PC-3 (cell line): ENCODE data around the gene KCP.

Experiments used
- EZH2 ChIP-seq: fragments of 300-600 bp; sonication (generic); IDR thresholded peaks from one replicate; pipeline ENCODE4 v1.6.1; 2017; ENCODE audit warnings: antibody characterized with exemption, mild to moderate bottlenecking, low read length; ENCODE audit not compliant: unreplicated experiment
- TF ChIP-seq, protein P1 (sequence below): fragments of 300-600 bp; sonication (generic); conservative IDR thresholded peaks from 2 replicates; pipeline ENCODE4 v1.5.1; 2017; ENCODE audit warnings: antibody characterized with exemption, low read depth, mild to moderate bottlenecking, low read length

DNA sequence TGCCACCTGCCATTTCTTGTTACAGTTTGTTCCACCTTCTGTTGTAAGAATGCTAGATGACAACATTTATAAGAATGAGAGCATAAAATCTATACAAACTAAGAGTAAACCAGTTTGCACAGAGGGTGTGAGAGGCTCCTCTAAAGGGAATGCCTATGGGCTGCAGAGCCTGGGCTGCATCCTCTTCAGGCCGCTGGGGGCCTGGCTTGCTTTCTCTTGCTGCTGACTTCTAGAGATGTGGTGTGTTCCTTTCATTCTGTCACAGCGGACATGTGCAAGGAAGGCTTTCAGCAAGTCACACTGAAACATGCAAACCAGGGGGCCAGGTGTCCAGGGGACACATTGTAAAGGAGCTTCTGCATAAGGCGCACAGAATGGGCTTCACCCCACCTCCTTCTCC lies 55.0 kb downstream of the KCP start:
- no peak for TF ChIP-seq EZH2
- TF ChIP-seq, protein P1, sequence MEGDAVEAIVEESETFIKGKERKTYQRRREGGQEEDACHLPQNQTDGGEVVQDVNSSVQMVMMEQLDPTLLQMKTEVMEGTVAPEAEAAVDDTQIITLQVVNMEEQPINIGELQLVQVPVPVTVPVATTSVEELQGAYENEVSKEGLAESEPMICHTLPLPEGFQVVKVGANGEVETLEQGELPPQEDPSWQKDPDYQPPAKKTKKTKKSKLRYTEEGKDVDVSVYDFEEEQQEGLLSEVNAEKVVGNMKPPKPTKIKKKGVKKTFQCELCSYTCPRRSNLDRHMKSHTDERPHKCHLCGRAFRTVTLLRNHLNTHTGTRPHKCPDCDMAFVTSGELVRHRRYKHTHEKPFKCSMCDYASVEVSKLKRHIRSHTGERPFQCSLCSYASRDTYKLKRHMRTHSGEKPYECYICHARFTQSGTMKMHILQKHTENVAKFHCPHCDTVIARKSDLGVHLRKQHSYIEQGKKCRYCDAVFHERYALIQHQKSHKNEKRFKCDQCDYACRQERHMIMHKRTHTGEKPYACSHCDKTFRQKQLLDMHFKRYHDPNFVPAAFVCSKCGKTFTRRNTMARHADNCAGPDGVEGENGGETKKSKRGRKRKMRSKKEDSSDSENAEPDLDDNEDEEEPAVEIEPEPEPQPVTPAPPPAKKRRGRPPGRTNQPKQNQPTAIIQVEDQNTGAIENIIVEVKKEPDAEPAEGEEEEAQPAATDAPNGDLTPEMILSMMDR = no peak
